MM.1S (cell line): ENCODE measurements around the gene KCNJ15.

Experiments used
- CTCF ChIP-seq: fragments of 300-600 bp; sonication (generic); IDR thresholded peaks from 2 replicates; pipeline ENCODE4 v1.5.1; 2016; ENCODE audit warnings: antibody characterized with exemption, low read length, mixed read lengths
- EZH2 ChIP-seq: fragments of 300-600 bp; sonication (generic); optimal IDR thresholded peaks from 2 replicates; pipeline ENCODE3; 2017; ENCODE audit warnings: low read depth, mild to moderate bottlenecking, antibody characterized with exemption, low read length, mixed read lengths
- EZH2phosphoT487 ChIP-seq: fragments of 300-600 bp; sonication (generic); IDR thresholded peaks from 2 replicates; pipeline ENCODE4 v1.6.1; 2018; ENCODE audit warnings: antibody characterized with exemption, low read length

- TF ChIP-seq CTCF: no peak
- TF ChIP-seq EZH2: no peak
- TF ChIP-seq EZH2phosphoT487: no peak
These were observed 93.2 kb downstream of the KCNJ15 start for GRCh38 chr21:38349977-38350376.
